GM19351 (cell line): Measurements from ENCODE around the gene MRNIP.
"Not testable (repeated sequence)": the region's sequence is repeated elsewhere in the genome, so short reads cannot be mapped to it uniquely, and the experiment has no call there.

Experiments
- ATAC-seq: cut with Tn5 transposase; IDR thresholded peaks from one replicate; pipeline ENCODE4 v1.9.1; 2021; ENCODE audit warnings: mild to moderate bottlenecking, moderate library complexity; ENCODE audit not compliant: unreplicated experiment

MRNIP gene

DNA sequence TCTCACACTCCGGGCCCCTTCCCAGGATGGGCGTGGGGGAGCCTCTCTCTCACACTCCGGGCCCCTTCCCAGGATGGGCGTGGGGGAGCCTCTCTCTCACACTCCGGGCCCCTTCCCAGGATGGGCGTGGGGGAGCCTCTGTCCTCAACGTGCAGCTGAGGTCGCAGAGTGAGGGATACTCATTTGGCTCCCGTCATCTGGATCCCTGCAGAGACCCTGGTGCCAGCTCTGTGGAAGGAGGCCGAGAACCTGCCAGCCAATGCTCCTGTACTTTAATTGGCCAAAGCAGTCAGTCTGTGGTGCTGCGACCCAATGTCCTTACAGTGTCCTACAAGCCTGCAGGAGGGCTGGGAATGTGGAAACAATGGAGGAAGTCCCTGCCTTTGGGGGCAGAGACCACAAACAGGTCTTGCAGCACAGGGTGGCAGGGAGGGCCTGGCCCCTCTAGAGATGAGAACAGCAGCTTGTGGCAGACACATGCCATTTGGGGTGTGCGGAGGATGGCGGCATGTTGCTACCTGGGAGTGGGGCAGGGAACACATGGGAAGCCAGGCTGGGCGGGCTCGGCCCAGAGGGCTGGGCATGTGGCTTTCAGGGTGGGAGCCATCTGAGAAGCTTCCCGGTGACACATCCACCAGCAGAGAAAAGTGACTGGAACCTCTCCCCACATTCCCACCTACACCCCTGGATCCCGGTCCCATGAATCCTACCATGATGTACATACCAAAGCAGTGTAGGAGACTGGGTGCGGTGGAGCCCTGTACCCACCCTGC is 13.6 kb upstream of the MRNIP start:
- ATAC-seq, result no peak

DNA sequence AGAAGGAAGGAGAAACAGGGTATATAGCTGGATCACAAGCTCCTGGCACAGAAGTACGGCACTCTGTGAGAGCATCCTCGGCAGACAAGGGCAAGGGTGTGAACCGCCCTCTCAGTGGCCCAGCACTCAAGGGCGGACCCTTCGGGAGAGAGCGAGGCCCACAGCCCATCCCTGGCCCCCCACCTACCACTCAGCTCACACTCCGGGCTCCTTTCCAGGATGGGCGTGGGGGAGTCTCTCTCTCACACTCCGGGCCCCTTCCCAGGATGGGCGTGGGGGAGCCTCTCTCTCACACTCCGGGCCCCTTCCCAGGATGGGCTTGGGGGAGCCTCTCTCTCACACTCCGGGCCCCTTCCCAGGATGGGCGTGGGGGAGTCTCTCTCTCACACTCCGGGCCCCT is 12.9 kb upstream of the MRNIP start:
- not testable (repeated sequence) for ATAC-seq

DNA sequence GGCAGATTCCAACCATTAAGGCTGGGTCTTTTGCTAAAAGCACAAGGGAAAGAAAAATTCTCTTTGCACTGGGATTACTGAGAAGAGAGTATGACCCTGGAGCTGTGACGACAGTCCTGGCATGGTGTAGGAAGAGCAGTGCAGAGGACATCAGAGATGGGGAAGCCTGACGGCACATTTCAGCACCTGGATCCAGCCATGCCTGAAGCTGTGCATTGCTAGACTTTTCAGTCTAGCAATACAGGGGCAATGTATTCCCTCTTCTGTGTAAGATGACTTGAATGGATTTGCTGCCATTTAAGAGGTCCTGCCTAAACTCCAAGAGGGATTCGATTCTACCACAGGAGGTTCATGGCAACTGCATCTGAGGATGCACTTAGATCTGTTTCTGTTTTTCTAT is 12.3 kb upstream of the MRNIP start:
- ATAC-seq, result no peak

DNA sequence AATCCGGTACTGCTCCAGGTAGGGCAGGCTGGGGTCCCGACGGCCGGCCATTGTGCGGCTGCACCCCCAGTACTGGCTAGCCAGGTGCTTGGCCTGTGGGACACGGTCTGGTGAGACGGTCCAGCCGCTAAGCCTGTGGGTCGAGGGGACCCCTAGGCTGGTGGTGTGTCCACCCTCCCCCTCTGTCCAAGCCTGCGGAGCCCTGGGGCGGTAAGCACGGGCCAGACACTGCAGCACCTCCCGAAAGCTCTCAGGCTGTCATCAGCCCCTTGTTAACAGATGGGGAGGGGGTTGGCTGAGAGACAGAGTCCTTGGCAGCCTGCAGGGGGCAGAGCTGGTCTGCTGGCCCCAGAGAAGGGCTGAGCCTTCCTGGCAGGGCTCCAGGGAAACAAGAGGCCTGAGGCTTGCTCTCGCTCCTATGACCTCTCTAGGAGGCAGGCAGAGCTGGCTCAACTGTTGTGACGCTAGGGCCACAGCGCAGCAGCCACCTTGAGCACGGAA is 11.8 kb upstream of the MRNIP start:
- no peak for ATAC-seq

DNA sequence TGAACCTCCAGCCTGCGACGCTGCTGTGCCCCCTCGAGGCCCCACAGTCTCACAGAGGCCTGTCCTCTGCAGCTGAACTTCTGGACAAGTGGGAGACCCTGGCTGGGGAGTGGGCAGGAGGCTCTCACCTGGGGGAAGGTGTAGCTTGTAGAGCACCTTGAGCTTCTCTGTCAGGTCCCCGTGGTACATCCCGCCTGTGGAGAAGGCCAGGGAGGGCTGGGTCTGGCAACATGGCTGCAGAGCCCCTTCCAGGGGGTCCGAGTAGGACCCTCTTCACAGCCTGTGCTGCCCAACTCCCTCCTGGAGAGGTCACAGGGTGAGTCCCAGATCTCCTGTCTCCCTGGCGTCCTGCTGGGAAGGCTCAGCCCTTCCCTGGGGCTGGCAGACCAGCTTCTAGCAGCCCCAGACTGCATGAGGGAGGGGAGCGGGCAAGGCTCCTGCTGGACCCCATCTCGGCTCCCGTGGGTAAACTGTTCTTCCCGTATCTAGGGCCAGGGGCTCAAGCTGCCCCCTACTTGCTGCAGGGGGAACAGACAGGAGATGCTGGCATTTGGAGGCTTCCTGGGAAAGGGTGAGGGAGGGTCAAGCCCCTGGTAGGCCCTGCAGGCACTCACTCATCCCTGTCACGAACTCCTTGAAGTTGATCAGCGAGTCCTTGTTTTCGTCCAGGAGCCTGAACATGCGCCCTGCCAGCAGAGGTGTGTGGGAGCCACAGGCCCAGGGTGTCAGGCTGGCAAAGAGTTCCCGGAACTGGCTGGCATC is 11.2 kb upstream of the MRNIP start:
- no peak for ATAC-seq

DNA sequence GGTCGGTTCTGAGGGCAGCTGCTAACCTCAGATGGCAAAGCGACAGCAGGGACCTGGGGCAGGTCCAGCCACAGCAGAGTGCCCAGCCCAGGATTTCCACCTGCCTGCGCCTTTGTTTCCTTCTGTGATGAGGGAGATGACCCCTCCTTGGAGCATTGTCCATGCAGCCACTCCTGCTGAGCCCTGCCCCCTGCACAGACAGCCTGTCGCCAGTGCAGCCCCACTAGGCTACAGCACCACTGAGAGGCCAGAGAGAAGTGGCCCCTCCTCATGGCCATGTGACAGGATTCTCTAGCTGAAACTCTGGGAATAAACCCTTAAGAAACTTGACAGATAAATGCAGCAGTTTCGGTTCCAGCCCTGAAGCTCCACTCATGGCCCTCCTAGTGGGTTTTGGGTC is 10.5 kb upstream of the MRNIP start:
- ATAC-seq, result no peak

DNA sequence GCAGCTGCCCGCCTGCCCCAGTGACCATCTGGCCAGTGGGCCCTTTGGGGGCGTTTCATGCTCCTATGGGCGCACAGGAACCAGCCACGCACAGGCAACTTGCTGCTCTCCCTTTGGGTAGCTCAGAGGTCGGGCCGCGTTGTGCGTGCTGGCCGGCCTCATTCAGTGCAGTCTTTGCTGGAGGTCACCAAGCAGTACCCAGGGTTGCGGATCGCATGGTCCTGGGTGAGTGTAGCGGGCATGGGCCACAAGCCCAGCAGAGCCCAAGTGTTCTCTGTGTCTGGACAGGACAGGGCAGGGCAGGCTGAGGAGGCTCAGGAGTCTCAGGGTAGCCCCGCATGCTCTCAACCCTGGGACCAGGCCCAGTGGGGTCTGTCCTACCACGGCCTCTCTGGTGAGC is 9.9 kb upstream of the MRNIP start:
- ATAC-seq, result no peak

DNA sequence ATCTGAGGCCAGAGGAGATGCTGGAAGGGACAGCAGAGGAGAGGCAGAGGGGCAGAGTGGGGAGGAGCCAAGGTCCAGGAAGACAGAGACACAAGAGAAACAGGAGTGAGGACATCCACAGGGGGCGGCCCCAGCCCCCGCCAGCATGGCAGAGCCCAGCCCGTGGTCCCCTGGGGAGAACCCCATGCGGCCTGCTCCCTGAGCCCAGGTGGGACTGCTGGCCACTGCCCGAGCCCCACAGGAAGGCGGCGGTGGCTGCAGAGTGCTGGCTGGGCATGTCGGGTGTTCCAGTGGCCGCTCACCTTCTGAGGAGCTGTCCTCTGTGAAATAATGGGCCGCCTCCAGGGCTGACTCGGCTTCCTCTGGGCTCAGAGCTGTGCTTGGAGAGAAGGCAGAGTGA is 8.9 kb upstream of the MRNIP start:
- ATAC-seq, result no peak

DNA sequence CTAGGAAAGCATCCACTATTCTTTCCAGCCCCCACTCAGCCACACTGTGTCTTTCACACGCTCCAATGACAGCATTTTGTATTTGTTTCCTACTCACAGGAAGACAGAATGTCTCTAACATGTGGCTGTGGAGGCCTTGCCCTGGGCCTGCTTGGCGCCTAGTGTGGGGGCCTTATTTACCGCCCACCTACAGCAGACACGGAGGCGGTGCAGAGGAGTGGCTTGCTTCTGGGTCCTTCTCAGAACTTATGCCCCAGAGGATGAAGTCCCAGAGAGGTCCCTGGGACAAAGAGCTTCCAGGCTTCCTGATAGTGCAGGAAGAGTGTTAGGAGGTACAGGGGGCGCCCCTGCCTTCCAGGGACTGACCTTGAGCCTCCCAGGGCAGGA is 8.5 kb upstream of the MRNIP start:
- no peak for ATAC-seq

DNA sequence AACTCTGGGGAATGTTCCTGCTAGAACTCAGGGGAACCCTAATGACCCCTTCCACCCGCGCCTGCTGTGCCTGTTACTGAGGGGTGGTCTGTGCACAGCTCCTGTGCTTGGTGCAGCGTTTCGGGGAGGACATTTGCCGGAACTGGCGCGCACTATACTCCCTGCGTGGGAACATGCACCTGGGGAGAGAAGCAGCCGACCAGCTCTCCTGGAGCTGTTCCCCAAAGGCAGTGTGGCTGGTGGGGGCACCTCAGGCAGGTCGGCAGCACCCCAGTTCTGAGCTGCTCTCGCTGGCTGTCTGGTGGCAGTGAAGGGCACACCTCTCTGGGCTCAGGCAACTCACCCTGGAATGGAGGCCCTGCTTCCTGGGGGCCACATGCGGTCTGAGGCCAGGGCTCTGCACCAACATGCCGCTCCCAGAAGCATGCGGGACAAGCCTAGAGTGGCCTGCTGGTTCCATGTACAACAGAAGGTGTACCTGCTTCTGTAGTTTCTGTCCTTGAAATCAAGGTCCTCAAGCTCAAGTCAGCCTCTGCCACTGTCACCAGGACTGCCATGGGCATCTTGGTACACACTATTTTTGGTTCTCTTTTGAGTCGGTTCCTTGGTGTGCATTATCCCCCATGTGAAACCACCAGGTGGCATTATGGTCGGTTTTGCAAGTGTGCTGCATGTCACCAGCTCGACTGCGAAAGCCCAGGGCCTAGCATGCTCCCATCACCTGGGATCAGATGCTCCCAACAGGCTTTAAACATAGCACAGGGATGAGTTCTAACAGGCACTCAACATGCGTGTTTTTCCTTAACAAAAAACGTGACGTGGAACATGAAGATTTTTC is 7.8 kb upstream of the MRNIP start:
- ATAC-seq, result no peak

DNA sequence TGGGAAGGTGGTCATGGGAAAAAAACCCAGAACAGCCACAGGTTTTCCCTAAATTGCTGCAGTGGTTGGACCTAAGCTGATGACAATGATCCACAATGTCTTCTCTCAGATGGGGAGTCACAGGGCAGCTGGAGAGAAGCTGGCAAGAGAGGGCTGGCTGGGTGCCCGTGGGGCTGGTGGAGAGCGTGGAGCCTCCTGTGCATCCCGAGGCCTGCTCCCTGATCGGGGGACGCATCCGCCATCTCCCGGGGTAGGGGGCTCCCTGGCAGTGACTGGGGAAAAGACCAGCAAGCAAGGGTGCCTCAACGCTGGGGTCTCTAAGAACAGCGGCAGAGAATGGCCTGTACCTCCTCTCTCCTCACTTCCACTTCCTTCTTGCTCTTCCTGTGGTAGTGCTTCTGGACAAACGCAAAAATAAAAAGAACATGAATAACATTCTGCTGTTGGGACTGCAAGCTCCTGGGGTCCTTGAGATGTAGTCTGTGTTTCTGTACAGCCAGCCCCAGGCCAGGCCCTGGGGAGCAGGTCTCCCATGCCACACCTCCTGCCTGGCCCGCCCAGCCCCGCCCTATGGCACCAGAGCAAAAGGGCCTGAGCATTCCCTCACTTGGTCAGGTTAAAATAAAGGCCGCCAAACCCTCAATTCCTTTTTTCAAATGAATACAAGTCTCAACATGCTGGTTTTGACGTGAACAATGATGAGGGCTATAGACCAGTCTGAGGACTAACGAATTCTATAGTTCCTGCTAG is 7.0 kb upstream of the MRNIP start:
- ATAC-seq, result no peak

DNA sequence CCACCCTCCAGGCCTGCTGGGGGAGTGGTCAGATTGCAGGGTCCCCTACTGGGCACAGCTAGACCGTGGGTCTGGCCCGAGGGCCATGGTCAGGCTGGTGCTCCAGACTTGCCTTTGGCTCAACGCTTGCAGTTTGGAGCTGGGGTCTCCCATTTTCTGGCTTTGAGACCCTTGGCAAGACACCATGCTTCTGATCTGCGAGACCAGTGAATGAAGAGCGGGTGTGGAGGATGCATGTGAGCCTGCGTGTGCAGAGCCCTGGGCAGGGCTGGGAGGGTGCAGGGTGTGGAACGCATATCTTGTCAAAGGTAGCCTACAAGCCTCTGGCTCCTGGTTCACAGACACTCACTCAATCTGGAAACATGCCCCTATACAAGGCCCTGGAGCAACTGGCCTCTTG is 6.1 kb upstream of the MRNIP start:
- no peak for ATAC-seq

DNA sequence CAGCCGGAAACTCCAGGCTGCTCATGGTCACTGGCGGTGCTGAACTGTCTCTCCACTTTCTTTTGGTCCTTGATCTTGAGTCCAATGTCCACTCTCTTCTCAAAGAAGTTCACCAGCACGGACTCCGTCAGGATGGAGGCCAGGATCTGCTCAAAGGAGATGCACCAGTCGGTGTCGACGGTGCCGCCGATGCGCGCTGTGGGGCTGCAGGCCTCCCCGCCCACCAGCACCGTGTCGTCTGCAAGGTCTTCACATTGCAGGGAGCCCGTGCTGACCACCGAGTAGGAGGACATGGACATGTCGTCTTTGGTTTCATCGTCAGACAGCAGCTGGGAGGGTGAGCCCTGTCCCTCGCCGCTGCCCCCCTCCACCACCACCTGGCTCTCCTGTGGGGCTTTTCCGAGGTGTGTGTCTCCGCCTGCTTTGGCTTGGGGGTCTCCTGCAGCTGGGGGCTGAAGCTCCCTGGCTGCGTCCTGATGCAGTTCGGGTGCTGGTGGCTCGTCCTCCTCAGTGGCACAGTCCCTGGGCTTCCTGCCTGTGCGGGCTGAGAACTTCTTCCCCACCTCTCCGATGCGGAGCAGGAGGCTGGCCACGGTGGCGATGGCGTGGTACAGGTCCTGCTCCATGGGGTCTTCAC is 5.0 kb upstream of the MRNIP start:
- no peak for ATAC-seq

DNA sequence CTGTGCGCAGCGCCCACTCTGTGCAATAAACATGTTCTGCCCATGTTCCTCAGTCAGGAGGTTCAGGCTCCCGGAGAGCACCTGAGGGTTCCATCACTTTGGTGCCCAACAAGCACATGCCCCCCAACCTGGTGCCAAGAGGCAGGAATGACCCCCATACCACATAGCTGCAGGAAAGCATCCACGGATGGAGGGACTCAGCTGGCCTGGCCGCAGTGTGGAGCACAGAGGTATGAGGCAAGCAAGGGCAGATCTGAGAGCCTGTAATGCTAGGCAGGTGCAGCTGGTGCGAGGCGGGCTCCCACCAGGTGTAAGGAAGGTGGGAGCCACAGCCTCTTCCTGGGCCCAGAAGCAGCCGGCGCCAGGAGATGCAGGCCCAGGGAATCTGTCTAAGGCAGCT is 4.3 kb upstream of the MRNIP start:
- no peak for ATAC-seq

DNA sequence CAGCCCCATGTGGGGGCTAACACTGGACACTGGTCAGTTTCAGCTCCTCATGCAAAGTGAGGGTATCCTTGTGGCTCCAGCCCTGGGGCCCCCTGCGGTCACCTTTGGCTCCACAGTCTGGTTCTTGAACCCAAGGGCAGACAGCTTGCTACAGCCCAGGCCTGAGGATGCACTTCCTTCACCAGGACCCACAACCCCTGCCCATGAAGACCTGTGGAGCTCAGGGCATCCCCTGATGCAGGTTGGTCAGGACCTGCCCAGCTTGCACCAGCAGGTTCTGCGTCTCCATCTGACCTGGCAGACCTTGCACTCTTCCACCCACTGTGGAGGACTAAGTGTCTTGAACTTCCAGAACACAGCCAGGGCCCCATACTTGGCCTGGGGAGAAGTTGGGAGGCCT is 3.7 kb upstream of the MRNIP start:
- ATAC-seq, result no peak

DNA sequence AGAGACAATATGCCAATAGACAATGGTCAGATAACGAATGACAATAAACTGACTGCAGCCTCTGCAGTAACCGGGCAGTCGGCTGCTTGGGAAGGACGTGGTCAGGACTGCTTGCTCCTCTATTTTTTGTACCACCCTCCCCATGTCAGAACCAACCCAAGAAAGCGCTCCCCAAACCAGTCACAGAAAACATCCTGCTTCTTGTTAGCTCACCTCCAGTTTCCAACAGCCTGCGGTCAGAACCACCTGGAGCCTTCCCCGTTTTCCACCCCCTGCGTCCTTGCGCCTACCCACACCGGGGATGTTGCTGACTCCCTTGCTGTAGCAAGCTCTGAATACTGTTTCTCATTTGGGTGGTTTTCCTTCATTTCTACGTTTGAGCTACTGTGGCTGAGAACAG is 1.7 kb upstream of the MRNIP start:
- no peak for ATAC-seq

DNA sequence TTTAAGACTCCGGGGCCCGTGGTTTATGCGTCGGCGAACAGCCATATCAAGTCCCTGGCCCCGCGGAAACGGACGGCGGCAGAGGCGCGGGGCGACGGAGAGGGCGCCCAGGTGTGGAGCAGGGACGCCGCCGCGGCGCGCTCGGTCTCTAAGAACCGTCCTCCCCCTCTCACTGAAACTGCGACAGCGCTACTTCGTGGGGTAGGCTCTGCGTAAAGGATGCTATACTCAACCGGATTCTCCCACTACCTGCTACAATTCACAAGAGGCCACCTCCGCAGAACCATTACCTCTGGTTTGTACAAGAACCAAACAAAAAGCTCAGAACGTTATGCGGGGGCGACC is 404 bp downstream of the MRNIP start:
- ATAC-seq, result peak; percentile 36

DNA sequence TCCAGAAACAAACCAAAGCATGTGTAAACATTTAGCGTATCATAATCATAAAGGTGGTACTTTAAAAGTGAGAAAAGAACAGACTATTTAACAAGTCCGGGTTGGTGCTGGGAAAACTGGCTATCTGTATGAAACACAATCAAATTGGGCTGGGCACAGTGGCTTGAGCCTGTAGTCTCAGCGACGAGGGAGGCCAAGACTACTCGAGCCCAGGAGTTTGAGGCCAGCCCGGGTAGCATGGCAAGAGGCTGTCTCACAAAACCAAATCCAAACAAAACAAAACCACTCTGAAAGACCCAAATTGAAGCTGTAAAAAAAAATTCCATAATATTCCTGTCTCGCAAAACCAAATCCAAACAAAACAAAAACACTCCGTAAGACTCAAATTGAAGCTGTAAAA is 4.3 kb downstream of the MRNIP start:
- ATAC-seq, result no peak

DNA sequence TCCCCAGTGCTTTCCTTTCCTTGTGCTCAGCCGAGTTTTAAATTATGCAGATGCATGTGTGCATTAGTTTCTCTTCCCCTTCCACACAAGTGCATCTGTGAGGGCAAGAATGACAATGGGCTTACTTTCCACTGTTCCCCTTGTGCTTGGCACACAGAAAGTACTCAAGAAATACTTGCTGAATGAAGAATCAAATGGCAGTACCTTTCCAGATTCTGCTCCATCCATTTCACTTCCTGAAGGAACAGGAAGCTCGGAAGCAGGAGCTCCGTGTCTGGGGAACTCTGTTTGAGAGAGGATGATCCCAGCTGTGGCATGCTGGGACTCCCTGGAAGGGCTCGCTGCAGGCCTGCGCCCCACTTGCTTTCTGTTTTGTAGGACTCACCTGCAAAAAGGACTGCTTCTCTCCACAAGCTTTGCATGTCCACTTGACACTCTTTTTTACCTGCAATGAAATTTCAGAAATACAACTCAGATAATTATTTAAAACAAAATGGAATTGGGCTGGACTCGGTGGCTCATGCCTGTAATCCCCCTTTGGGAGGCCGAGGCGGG is 5.5 kb downstream of the MRNIP start:
- peak; percentile 88 for ATAC-seq

DNA sequence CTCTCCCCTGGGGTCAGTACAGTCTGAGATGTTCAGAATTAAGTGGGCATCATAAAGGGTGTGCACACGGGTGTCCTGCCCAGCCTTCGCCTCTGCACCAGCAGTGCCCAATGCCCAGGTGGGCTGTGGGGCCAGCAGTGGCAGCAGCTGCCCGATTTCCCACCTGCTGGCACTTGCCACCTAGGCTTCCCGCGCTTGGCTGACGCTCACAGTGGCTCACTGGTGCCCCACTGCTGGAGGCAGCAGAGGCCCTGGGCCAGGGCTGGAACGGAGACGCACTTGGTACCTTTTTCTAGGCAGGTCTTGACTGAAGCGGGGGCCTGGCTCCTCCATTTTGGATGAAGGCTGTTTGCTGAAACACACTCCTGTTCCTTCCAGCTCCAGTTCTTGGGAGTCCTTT is 17.0 kb downstream of the MRNIP start:
- no peak for ATAC-seq
